Activated CD8-positive, alpha-beta memory T cell treated with anti-CD3 and anti-CD28 coated beads for 1 hour (primary cell): ENCODE measurements around the gene NAP1L4.
A peak's percentile ranks its signal among the peaks of the same experiment; 100 is the strongest.

Experiments used
- DNase-seq, 2 donors: peaks; one replicate each; pipeline ENCODE4 v3.0.0-alpha.2; 2020; ENCODE audit warnings: low read depth in 1 of 2; ENCODE audit errors: extremely low read depth in 1 of 2

Gene NAP1L4, protein sequence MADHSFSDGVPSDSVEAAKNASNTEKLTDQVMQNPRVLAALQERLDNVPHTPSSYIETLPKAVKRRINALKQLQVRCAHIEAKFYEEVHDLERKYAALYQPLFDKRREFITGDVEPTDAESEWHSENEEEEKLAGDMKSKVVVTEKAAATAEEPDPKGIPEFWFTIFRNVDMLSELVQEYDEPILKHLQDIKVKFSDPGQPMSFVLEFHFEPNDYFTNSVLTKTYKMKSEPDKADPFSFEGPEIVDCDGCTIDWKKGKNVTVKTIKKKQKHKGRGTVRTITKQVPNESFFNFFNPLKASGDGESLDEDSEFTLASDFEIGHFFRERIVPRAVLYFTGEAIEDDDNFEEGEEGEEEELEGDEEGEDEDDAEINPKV

DNA sequence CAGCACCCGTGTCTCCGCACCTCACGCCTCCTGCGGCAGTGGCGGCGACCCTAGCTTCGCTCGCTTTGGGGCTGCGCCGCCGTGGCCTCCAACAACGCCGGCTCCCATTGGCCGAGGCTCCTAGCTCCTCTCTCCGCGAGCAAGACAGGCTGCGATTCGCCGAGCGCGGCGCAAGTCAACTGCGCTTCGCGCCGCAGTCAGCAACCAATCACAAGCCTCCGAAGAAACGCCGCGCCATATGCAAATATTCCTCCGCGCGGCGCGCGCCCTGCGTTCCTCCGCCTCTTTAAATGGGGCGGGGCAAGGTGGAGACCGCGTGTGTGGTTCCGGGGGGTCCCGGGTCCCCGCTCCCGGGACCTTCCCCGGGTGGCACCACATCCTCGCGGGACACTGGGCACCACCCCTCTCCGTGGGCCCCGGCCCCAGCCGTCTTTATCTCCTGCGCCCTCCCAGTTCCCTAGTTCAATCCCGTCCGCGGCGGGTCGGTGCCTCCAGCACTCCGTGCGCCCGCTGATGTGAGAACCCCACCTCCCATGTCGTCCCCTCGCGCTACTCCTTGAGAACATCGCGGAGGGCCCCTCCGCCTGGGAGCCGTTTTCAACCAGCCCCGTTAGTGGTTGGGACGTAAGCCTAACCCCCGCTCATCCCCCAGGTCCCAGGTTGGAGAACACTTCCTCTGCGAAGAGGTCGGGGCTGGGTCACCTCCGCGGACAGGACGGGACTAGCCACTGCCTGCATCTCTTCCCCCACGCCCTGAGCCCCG, at the start of gene NAP1L4:
NAP1L4 (minus strand) TSS at position 96 of the 763 bp plus-strand sequence. CDS start 13,109 bp downstream, outside the sequence.
- peak; percentile 93 to 95 for DNase-seq

DNA sequence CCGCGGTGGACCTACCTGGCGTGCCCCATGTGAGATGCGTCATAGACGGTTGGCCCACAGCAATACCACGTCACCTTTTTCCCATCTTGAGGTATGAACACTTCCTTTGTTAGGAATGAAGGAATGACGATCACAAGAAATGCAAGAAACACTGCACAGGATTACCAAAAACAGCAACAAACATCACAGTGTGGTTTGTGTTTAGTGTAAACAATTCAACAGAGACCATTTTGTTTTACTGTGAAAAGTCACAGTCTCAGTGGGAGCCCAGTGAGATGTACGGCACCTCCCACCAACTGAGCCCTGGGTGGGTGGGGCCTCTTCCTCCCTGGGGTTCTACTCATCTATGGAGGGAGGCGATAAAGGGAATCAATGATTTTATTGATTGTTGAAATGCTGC, 48.8 kb upstream of the NAP1L4 start:
- no peak for DNase-seq

DNA sequence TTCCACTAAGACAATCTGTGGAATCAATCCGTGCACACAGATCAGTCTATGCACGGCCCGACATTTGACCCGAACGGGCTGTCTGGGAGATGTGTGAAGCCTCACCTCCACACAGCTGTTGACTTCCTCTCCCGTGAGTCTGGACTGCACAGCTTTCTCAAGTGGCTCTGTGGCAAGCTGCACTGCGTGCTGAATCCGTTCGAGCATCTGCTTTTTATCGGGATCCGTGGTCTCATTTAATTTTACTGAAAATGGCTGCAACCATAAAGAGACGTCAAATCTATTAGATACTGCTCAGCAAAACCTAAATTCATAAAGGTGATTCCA, 45.8 kb upstream of the NAP1L4 start:
- DNase-seq = no peak

DNA sequence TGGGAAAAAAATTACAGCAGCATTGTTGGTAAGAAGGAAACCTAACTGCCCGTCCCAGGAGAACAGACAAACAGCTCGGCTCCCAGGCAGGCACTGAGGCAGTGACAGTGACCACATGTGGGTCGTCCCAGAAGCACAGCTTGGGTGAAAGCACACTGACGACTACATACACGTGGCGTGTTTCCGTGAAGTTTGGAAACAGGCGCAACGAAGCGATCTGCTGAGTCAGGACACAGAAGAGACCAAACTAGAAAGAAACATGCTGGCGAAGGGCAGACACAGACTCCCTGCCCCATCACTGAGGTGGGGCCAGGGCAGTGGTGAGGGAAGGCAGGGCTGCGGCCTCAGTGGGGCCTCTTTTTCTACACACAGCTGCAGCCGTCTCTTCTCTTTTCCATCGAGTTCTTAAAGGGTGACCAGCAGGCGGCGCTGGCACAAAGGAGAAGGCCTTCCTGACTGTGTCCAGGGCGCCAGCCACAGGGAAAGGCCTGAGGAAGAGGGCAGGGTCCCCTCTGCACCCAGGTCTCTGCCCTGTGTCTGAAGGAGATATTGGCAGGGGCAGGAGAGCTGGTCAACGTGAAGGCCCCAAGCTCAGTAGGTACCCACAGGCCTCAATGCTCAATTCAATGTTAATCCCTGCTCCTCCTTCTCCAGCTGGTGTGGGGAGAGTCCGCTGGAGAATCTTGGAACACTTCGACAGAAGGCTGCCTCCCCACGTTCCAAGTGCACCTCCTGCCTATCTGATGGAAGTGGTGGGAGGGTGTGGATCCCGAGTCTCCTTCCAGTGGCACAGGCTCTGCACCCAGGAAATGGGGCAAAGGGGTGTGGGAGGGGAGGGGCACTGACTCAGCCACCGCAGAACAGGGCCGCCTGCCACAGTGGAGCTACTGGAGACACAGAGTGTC, 45.2 kb upstream of the NAP1L4 start:
- peak in 1 of 2 donors; percentile 22 for DNase-seq

DNA sequence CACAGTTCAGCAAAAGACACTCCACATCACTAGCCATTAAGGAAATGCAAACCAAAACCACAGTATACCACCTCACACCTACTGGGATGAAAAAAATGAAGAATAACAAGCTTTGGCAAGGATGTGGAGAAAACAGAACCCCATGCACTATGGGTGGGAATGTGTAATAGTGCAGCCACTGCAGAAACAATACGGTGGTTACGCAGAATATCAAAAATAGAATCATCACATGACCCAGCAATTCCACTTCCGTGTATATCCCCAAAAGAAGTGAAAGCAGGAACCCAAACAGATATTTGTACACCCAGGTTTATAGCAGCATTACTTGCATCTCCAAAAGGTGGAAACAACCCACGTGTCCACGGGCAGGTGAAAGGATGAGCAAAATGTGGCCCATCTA, 44.3 kb upstream of the NAP1L4 start:
- no peak for DNase-seq

DNA sequence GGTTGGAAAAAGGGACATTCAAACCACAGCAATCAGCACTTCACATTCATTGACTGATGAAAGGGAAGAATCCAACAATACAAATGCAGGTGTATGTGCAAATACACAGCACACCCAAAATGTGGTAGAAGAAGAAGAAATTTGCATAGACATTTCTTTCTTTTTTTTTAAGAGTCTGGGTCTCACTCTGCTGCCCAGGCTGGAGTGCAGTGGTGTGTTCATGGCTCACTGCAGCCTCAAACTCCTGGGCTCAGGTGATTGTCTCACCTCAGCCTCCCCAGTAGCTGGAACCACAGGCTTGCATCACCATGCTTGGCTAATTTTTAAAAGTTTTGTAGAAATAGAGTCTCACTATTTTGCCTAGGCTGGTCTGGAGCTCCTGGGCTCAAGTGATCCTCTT, 43.2 kb upstream of the NAP1L4 start:
- DNase-seq = no peak

DNA sequence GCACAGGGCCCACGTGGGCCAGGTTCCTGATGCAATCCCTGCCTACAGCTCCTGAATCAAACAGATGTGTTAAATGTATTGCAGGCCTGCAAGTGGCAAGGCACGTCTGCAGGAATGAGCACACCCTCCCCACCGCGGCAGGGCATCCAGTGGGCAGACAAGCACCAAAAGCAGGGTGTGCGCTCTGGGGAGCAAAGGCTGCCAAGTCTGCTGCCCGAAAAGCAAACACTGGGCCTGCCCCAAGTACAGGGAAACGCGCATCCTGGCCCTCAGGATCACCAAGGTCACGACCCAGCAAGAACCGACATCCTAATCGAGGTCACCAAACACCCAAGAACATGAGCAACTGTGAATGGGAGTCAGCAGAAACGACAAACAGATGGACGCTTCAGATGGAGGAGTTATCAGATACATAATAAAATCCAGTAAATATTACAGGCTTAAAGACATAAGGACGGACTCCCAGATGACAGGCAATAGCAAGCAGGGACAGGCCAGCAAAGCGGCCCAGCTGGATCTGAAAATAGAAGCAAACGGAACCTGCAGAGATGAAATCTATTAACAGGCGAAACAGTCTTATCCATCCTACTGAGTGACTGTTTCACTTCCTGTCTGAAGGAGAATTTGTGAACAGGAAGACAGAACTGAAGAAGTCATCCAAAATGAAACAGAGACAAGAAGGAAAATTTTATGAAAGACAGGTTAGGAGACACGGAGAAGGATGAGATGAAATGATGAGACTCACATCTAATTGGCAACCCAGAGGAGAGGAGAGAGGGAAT, 38.4 kb upstream of the NAP1L4 start:
- no peak for DNase-seq

DNA sequence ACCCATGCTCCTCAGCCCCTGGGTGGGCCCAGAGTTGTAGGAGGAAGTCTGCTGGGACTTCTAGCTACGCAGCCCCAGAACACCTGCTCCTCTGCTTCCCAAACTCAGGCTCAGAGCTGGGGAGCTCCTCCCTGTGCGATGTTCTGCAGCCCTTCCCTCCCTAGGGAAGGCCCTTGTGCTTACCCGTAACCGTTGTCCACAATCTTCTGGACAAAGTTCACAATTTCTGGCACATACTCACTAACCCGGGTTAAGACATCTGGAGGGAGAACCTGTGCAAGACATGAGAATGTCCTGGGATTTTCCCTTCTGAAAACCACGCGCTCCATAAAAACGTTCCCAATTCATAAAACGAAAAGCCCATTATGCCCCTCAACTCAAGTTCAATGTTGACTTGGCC, 36.7 kb upstream of the NAP1L4 start:
- no peak for DNase-seq

DNA sequence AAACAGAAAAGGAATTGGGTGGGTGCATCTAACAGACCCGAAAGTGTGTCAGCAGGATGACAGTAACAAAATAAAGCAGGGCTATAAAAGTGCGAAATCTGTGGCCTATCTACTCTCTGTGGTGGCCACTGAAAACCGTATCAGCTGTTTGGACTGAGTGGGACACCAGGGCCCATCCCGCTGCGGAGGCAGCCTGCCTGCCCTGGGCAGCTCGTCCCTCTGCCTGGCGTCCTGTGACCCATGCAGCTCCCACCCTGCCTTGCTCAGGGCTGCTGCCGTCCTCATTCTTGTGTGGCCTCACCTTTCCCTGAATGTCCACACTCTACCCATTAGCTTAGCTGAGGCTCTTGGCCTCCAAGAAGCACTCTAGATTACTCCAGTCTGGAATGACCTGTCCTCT, 34.7 kb upstream of the NAP1L4 start:
- no peak for DNase-seq

DNA sequence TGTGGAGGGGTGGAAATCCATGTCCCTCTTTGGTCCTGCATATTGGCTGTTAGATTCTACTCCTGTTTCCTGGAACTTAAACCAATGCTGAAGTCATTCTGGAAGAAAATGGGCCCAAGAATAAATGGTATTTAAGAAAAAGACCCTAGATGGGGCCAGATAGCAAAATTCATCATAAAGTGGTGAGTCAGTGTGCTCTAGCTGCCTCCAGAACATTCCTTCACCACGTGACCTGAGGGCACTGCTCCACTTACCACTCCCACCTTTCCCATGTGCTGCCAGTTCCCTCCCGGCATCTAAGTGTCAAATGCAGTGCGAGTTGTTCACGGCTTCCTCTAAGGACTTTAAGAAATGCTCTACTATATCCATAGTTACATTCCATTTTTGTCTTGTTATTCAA, 30.9 kb upstream of the NAP1L4 start:
- DNase-seq = no peak

DNA sequence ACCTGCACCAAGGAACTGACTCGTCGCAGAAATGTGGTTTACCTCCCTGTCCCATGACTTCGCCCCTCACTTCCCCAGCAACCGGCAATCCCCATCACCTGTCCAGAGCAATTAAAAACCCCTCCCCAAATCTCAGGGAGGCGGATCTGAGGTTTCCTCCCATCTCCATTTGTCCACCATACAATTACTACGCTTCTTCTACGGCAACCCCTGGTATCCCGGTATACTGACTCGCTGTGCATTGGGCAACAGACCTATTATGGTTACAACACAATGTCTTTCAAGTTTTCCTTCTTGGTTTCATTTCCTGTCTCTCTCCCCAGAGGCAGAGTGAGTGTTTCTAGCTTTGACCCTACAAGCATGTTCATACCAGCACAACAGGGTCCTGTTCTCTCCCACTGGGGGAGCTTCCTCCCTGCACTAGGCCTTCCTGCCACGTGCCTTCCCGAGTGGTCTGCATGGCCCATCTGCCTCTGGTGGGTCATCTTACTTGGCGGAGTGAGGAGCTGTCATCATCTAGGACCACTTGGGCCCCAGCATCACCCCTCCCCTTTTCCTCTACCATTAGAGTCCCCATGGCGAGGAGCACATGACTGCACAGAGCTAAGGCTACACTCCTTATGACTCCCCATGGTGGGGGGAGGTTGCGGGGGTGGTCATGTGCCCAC, 30.3 kb upstream of the NAP1L4 start:
- DNase-seq = no peak

DNA sequence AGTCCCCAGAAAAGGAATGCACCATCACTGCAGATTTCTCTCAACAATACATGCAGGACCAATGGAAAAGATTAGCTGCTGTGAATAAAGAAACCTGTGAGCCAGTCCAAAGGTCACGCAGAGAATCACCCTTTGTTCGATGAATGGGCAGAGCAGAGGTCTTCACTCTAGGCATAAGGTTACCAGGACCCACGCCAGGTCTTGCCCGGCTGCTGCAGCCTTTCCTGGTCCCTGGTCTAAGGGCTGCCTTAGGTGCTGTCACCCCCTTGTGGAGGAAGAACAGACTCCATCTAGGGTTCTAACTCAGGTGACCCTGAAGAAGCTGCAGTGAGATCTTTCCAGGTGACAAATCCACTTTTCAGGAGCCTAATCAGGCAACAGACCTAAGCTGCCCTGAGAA, 29.0 kb upstream of the NAP1L4 start:
- peak; percentile 14 to 16 for DNase-seq

DNA sequence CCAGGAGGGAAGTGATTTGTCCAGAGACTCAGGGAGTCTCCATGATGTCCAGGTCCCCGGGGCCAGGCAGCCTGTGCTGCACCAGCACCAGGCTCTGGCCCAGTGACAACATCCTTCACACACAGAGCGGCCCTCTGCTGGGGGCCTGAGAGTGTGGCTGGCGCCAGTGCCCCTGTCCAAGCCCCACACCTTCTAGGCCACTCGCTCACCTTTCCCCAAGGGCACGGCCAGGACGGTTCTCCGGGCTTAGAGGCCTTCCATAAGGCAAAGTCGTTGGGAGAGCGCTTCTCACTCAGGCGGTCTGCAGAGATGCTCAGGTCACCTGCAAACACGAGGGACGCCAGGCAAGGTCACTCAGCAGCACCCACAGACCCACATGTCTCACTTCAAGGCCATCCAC, 27.9 kb upstream of the NAP1L4 start:
- DNase-seq = no peak

DNA sequence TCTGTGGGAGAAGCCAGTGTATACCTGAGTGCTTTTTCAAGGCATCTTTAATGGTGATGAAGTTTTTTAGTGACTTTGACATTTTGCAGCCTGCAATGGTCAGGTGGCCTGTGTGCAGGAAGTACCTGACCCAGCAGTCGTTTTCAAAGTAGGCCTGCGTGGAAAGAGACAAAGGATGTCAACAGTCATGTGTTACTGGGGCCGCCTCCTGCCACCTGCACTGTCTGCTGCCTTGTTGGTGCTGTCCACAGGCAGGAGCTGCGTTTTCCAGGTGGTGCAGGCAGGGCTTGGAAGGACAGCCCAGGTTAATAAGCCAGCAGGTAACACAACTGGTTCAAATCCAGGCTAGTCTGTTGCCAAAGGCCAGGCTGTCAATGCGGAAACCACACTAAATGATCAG, 26.5 kb upstream of the NAP1L4 start:
- DNase-seq = no peak

DNA sequence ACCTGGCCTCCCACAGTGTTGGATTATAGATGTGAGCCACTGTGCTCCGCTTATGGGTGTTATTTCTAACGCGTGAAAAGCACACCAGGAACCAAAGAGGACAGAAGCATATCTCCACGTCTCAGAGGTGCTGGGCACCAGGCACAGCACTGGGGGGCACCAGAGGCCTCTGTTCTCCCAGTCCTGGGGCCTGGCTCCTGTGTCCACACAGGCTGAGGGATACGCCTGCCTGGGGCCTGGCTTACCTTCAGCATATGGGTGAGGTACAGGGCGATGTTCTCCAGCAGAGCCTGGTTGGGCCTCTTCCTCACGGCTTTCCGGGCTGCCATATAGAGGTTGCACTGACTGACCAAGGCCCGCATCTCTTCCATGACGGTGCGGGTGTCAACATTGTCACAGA, 24.7 kb upstream of the NAP1L4 start:
- DNase-seq = no peak

DNA sequence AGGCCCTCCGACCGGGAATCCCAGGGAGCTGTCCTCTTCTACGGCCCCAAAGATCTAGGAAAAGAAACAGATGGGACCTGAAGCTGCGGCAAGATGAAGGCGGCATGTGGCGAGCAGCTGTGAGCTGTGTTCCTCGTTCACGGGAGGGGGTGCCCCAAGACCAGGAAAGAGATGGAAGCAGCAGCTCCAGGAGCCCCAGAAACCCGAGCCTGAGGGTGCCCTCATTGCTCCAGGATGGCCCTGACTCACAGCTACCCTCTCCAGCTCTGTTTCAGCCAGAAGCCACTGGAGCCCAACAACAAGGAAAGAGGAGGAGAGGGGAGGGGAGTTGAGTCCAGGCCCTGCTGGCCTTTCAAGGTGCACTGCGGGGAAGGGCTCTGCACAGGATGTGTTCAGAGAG, 23.7 kb upstream of the NAP1L4 start:
- DNase-seq = no peak

DNA sequence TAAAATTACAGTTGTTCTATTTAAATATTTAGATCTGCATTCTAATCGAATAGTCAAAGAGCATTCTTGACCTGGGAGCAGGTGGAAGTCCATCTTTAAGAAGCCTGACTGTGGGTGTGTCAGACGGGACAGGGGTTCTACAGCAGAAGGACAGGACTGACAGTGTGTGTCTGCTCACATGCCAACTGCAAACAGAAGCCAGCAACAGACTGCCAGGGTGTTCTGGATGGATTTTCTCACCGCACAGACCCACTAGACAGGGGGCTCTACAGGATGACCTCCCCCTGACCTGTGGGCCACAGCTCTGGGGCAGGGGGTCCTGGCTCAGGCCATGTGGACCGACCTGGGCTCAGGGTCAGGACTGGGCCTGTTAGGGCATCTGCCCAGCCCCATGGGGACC, 22.8 kb upstream of the NAP1L4 start:
- DNase-seq = no peak

DNA sequence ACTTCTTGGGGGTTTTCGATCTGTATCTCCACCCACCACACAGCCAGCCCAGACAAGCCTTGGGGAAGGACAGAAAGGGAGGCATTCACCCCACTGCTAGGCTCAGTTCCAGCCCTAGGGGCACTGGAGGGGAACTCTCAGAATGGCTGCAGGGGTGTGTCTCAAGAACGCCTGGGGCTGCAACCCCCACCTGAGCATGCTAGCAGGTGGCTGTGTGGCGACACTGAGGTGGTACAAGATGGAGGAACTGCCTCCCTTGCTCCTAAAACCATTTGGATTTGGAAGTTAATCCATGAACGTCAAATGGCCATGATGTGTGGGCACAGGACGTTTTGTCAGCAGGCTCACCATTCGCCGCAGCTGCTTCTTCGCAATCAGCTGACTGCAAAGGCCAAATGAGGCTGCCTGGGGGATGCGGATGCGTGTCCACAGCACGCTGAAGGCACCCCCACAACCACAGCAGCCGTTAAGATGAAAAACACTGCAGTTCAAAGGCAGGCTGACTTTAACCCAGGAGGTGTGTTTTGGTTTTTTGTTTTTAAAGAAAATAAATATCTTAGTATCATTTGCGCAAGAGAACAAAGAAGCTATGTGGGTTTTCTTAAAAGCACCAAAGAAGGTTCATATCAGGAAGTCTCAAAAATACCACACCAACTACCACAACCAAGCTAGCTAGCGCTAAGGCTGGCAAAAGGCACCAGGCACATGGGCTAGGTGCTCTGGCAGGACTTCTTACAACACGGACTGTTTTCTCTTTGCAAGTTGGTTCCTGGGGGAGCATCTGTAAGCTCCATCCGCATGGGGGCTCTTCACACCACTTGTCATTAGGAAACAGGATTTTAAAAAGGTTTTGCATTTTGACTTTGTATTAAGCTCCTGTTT, 22.2 kb upstream of the NAP1L4 start:
- peak in 1 of 2 donors; percentile 57 for DNase-seq
